Duodenal mucosa (tissue), 2 donors: ENCODE data around the gene CRACR2A.

Source experiments
- H3K27ac ChIP-seq: one replicate; pipeline ENCODE4 v1.7.0; 2013; ENCODE audit warnings: low read depth, low read length
- H3K27me3 ChIP-seq, 2 donors: one replicate each; pipeline ENCODE4 v1.7.0; 2013; ENCODE audit warnings: low read length in 2 of 2, control low read depth in 1 of 2; ENCODE audit not compliant: insufficient read depth in 2 of 2, control insufficient read depth in 1 of 2
- H3K36me3 ChIP-seq, 2 donors: one replicate each; pipeline ENCODE4 v1.7.0; 2013; ENCODE audit warnings: low read length in 2 of 2, control low read depth in 1 of 2; ENCODE audit not compliant: insufficient read depth in 2 of 2, control insufficient read depth in 1 of 2
- H3K4me1 ChIP-seq, 2 donors: one replicate each; pipeline ENCODE4 v1.7.0; 2013; ENCODE audit warnings: low read length in 2 of 2, control low read depth in 1 of 2; ENCODE audit not compliant: insufficient read depth in 2 of 2, control insufficient read depth in 1 of 2
- H3K4me3 ChIP-seq, 2 donors: one replicate each; pipeline ENCODE4 v1.7.0; 2013; ENCODE audit warnings: low read length in 2 of 2, low read depth in 1 of 2
- H3K9ac ChIP-seq, 2 donors: one replicate each; pipeline ENCODE4 v1.7.0; 2013; ENCODE audit warnings: low read length in 2 of 2, low read depth in 1 of 2
- H3K9me3 ChIP-seq, 2 donors: one replicate each; pipeline ENCODE4 v1.7.0; 2013; ENCODE audit warnings: low read length in 2 of 2, control low read depth in 1 of 2; ENCODE audit not compliant: control insufficient read depth in 1 of 2

Gene CRACR2A

GRCh38 chr12:3634348-3634747 lies 118.6 kb downstream of the CRACR2A start:
- H3K9me3 ChIP-seq, result no peaks in the 10 kb centered on the region
- H3K27ac ChIP-seq, result no peak overlapping the region
- no peaks in the 10 kb centered on the region for H3K4me1 ChIP-seq
- no peak overlapping the region for H3K4me3 ChIP-seq
- peaks cover 0 to 3% of the 10 kb centered on the region in 2 donors for H3K36me3 ChIP-seq
- no peaks in the 10 kb centered on the region for H3K27me3 ChIP-seq
- H3K9ac ChIP-seq, result no peak overlapping the region

- no peaks in the 10 kb centered on the region for H3K9me3 ChIP-seq
- H3K27me3 ChIP-seq, result no peaks in the 10 kb centered on the region
- no peak overlapping the region for H3K27ac ChIP-seq
- peaks cover 0 to 3% of the 10 kb centered on the region in 2 donors for H3K36me3 ChIP-seq
- H3K4me3 ChIP-seq, result no peak overlapping the region
- H3K4me1 ChIP-seq, result no peaks in the 10 kb centered on the region
- H3K9ac ChIP-seq, result no peak overlapping the region
These were observed 119.5 kb downstream of the CRACR2A start for GRCh38 chr12:3633396-3633795.

DNA sequence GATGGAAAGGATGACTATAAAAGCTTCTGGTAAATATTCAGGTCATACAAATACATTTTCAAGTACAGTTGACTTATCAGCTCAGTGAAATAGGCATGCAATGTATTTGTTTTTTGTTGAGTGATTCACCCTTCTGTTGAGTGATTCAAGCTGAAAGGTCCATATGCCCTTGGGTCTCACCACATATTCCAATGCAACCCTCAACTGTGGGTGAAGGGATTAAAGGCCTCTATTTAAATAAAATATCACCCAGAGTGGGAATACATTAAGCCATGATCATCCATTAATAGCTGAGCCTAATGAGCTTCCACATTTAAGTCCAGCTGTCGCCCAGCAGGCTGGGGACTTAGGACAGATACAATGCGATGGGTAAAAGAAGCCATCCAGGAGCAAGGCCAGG lies 120.2 kb downstream of the CRACR2A start:
- Histone ChIP-seq H3K4me3 (no peak overlapping the region), H3K36me3 (peaks cover 0 to 3% of the 10 kb centered on the region in 2 donors), H3K4me1 (no peaks in the 10 kb centered on the region)

DNA sequence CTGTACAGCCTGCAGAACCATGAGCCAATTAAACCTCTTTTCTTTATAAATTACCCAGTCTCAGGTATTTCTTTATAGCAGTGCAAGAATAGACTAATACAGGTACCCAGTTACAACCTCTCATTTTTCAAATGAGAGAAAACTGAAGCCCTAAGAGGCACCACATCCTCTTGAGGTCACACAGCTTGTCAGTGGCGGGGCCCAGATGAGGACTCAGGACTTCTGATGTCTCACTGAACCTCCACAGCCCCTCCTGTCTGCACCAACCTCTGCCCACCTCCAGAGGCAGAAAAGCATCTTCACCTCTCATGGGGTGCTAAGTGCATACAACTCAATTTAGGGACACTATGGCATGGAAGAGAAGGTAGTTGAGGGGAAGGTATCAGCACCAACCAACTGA lies 120.7 kb downstream of the CRACR2A start:
- no peaks in the 10 kb centered on the region for H3K27me3 ChIP-seq
- no peak overlapping the region for H3K9ac ChIP-seq
- H3K27ac ChIP-seq, result no peak overlapping the region
- H3K9me3 ChIP-seq, result no peaks in the 10 kb centered on the region
- H3K4me1 ChIP-seq, result no peaks in the 10 kb centered on the region
- H3K36me3 ChIP-seq, result peaks cover 0 to 3% of the 10 kb centered on the region in 2 donors
- no peak overlapping the region for H3K4me3 ChIP-seq

More for the DNA sequence above, 120.2 kb downstream of the CRACR2A start:
- no peaks in the 10 kb centered on the region for H3K9me3 ChIP-seq
- H3K27me3 ChIP-seq, result no peaks in the 10 kb centered on the region
- H3K9ac ChIP-seq, result no peak overlapping the region
- H3K27ac ChIP-seq, result no peak overlapping the region

DNA sequence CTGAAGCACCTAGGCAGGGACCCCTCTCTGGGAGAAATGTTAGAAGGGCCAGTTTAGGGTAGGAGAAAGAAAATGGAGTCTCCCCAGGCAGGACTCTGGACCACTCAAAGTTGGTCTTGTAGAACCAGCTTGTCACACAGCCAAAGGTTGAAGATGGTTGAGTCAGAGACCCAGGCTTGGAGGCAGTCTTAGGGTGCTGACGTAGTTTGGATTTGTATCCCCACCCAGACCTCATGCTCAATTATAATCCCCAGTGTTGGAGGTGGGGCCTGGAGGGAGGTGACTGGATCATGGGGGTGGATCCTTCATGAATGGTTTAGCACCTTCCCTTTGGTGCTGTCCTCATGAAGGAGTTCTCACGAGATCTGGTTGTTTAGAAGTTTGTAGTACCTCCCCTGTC lies 121.2 kb downstream of the CRACR2A start:
- H3K27ac ChIP-seq, result no peak overlapping the region
- H3K9me3 ChIP-seq, result no peaks in the 10 kb centered on the region

GRCh38 chr12:3631272-3631637 lies 121.7 kb downstream of the CRACR2A start:
- H3K27me3 ChIP-seq, result no peaks in the 10 kb centered on the region
- no peak overlapping the region for H3K4me3 ChIP-seq
- no peaks in the 10 kb centered on the region for H3K9me3 ChIP-seq
- H3K4me1 ChIP-seq, result no peaks in the 10 kb centered on the region
- no peak overlapping the region for H3K27ac ChIP-seq
- H3K36me3 ChIP-seq, result peaks cover 3 to 5% of the 10 kb centered on the region in 2 donors
- H3K9ac ChIP-seq, result no peak overlapping the region

More for the DNA sequence above, 121.2 kb downstream of the CRACR2A start:
- H3K27me3 ChIP-seq, result no peaks in the 10 kb centered on the region
- H3K4me1 ChIP-seq, result no peaks in the 10 kb centered on the region
- no peak overlapping the region for H3K4me3 ChIP-seq
- H3K36me3 ChIP-seq, result peaks cover 0 to 4% of the 10 kb centered on the region in 2 donors
- no peak overlapping the region for H3K9ac ChIP-seq

- peaks cover 4 to 5% of the 10 kb centered on the region in 2 donors for H3K36me3 ChIP-seq
- H3K4me1 ChIP-seq, result no peaks in the 10 kb centered on the region
- no peak overlapping the region for H3K4me3 ChIP-seq
- no peak overlapping the region for H3K27ac ChIP-seq
- H3K9ac ChIP-seq, result no peak overlapping the region
- H3K9me3 ChIP-seq, result no peaks in the 10 kb centered on the region
- no peaks in the 10 kb centered on the region for H3K27me3 ChIP-seq
These were observed 122.2 kb downstream of the CRACR2A start for GRCh38 chr12:3630621-3631271.

GRCh38 chr12:3630111-3630510 lies 122.8 kb downstream of the CRACR2A start:
- H3K4me1 ChIP-seq, result no peaks in the 10 kb centered on the region
- H3K27ac ChIP-seq, result no peak overlapping the region
- H3K9me3 ChIP-seq, result no peaks in the 10 kb centered on the region
- no peaks in the 10 kb centered on the region for H3K27me3 ChIP-seq
- H3K9ac ChIP-seq, result no peak overlapping the region
- peaks cover 4 to 5% of the 10 kb centered on the region in 2 donors for H3K36me3 ChIP-seq
- H3K4me3 ChIP-seq, result no peak overlapping the region

DNA sequence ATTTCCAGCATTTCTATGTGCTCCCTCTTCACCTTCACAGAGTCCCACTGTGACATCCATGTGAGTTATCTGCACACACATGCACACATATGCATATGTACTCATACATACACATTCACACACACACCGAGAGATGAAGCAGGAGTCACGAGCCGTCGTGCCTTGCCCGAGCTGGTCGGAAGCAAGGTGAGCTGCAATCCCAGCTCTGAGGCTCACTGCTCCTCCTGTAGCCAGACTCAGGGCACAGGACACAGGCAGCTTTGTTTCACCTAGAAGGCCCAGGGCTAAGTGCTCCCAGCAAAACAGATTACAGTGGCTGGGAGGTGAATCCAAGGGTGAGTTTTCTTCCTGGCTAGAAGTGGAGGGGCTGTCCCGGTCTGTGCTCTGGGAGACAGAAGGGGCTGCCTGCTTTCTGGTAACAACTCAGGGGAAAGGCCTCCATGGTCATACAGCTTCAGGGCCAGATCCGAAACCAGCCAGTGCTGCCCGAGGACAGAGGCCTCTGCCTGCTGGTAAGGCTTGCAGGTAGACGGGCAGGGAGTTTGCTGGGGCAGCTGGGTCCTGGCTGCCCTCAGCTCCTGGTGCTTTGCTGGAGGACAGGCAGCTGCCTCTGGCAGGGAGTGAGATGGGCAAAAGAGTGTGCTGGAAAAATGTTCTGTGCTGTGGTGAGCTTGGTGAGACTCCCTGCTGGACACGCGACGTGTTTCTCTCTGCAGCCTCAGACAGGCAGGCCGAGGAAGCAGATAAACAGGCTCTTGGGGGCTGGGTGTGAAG lies 123.7 kb downstream of the CRACR2A start:
- H3K4me3 ChIP-seq, result no peak overlapping the region
- no peaks in the 10 kb centered on the region for H3K4me1 ChIP-seq
- H3K9ac ChIP-seq, result no peak overlapping the region
- no peak overlapping the region for H3K27ac ChIP-seq
- H3K36me3 ChIP-seq, result peaks cover 4 to 5% of the 10 kb centered on the region in 2 donors
- H3K27me3 ChIP-seq, result no peaks in the 10 kb centered on the region
- H3K9me3 ChIP-seq, result no peaks in the 10 kb centered on the region

- Histone ChIP-seq H3K27ac (no peak overlapping the region), H3K9me3 (no peaks in the 10 kb centered on the region), H3K9ac (no peak overlapping the region), H3K27me3 (no peaks in the 10 kb centered on the region), H3K4me3 (no peak overlapping the region), H3K36me3 (peaks cover 4 to 5% of the 10 kb centered on the region in 2 donors), H3K4me1 (no peaks in the 10 kb centered on the region)
These were observed 124.3 kb downstream of the CRACR2A start for GRCh38 chr12:3628629-3629028.
